ENCODE results near the gene CCDC93.

Gene CCDC93

GRCh38 chr2:117952701-117953100 is 61.2 kb downstream of the CCDC93 start:
- no peaks in the 10 kb centered on the region for H4K20me1 ChIP-seq (ENCODE audit: insufficient read depth, low read length)
- peaks cover 69% of the 10 kb centered on the region for H3K36me3 ChIP-seq (replicated peaks; ENCODE audit: low read depth, low read length)

GRCh38 chr2:117952228-117952627 is 61.6 kb downstream of the CCDC93 start:
- H3K9ac ChIP-seq (ENCODE audit: low read length): no peak overlapping the region
- no peak overlapping the region for H3K4me3 ChIP-seq (ENCODE audit: low read length)
- peaks cover 66% of the 10 kb centered on the region for H3K36me3 ChIP-seq (replicated peaks; ENCODE audit: low read depth, low read length)
- H3K4me2 ChIP-seq (ENCODE audit: low read length): no peak overlapping the region
- no peak overlapping the region for H2AFZ ChIP-seq (ENCODE audit: low read depth, low read length)
- H3K4me1 ChIP-seq (ENCODE audit: low read length): no peaks in the 10 kb centered on the region
- no peaks in the 10 kb centered on the region for H3K79me2 ChIP-seq (ENCODE audit: low read length)
- no peak overlapping the region for H3K27ac ChIP-seq (ENCODE audit: low read length)
- H4K20me1 ChIP-seq (ENCODE audit: insufficient read depth, low read length): no peaks in the 10 kb centered on the region
- no peaks in the 10 kb centered on the region for H3K27me3 ChIP-seq (ENCODE audit: low read depth, low read length)
- H3K9me3 ChIP-seq (ENCODE audit: insufficient read depth, low read length): no peaks in the 10 kb centered on the region
- TF ChIP-seq EZH2phosphoT487 (IDR thresholded peaks at IDR 0.05; ENCODE audit: low read depth) (no peak), CTCF (IDR thresholded peaks at IDR 0.05; ENCODE audit: low read depth, low read length) (no peak)

More at GRCh38 chr2:117952701-117953100, 61.2 kb downstream of the CCDC93 start:
- Histone ChIP-seq H3K4me2 (ENCODE audit: low read length) (no peak overlapping the region), H3K27me3 (ENCODE audit: low read depth, low read length) (no peaks in the 10 kb centered on the region), H2AFZ (ENCODE audit: low read depth, low read length) (no peak overlapping the region), H3K9me3 (ENCODE audit: insufficient read depth, low read length) (no peaks in the 10 kb centered on the region), H3K27ac (ENCODE audit: low read length) (no peak overlapping the region), H3K4me3 (ENCODE audit: low read length) (no peak overlapping the region), H3K9ac (ENCODE audit: low read length) (no peak overlapping the region), H3K4me1 (ENCODE audit: low read length) (no peaks in the 10 kb centered on the region), H3K79me2 (ENCODE audit: low read length) (no peaks in the 10 kb centered on the region)
- TF ChIP-seq CTCF (IDR thresholded peaks at IDR 0.05; ENCODE audit: low read depth, low read length): no peak

- Histone ChIP-seq H3K79me2 (ENCODE audit: low read length) (no peaks in the 10 kb centered on the region), H3K4me3 (ENCODE audit: low read length) (no peak overlapping the region), H3K4me2 (ENCODE audit: low read length) (no peak overlapping the region), H3K4me1 (ENCODE audit: low read length) (no peaks in the 10 kb centered on the region), H2AFZ (ENCODE audit: low read depth, low read length) (no peak overlapping the region), H3K27me3 (ENCODE audit: low read depth, low read length) (no peaks in the 10 kb centered on the region), H3K9ac (ENCODE audit: low read length) (no peak overlapping the region), H3K9me3 (ENCODE audit: insufficient read depth, low read length) (no peaks in the 10 kb centered on the region), H3K36me3 (replicated peaks; ENCODE audit: low read depth, low read length) (peaks cover 73% of the 10 kb centered on the region), H3K27ac (ENCODE audit: low read length) (no peak overlapping the region), H4K20me1 (ENCODE audit: insufficient read depth, low read length) (no peaks in the 10 kb centered on the region)
- TF ChIP-seq CTCF (IDR thresholded peaks at IDR 0.05; ENCODE audit: low read depth, low read length) (no peak), EZH2phosphoT487 (IDR thresholded peaks at IDR 0.05; ENCODE audit: low read depth) (no peak)
These were observed 64.1 kb downstream of the CCDC93 start for GRCh38 chr2:117949806-117950205.

GRCh38 chr2:117948615-117949014 is 65.3 kb downstream of the CCDC93 start:
- Histone ChIP-seq H3K4me1 (ENCODE audit: low read length) (no peaks in the 10 kb centered on the region), H3K9me3 (ENCODE audit: insufficient read depth, low read length) (no peaks in the 10 kb centered on the region), H3K36me3 (replicated peaks; ENCODE audit: low read depth, low read length) (peaks cover 74% of the 10 kb centered on the region), H2AFZ (ENCODE audit: low read depth, low read length) (no peak overlapping the region), H3K27ac (ENCODE audit: low read length) (no peak overlapping the region), H3K27me3 (ENCODE audit: low read depth, low read length) (no peaks in the 10 kb centered on the region), H3K79me2 (ENCODE audit: low read length) (no peaks in the 10 kb centered on the region), H4K20me1 (ENCODE audit: insufficient read depth, low read length) (no peaks in the 10 kb centered on the region), H3K4me3 (ENCODE audit: low read length) (no peak overlapping the region), H3K9ac (ENCODE audit: low read length) (no peak overlapping the region), H3K4me2 (ENCODE audit: low read length) (no peak overlapping the region)
- TF ChIP-seq CTCF (IDR thresholded peaks at IDR 0.05; ENCODE audit: low read depth, low read length) (no peak), EZH2phosphoT487 (IDR thresholded peaks at IDR 0.05; ENCODE audit: low read depth) (no peak)

Measured in OCI-LY3 (cell line).